MV-4-11 (cell line): ENCODE data around the gene CREB3L2.
"Not testable (repeated sequence)": the region's sequence is repeated elsewhere in the genome, so short reads cannot be mapped to it uniquely, and the experiment has no call there.

Experiments
- DNase-seq: peaks from one replicate; lab custom pipeline; 2025; lab: John Stamatoyannopoulos, UW

Gene CREB3L2

DNA sequence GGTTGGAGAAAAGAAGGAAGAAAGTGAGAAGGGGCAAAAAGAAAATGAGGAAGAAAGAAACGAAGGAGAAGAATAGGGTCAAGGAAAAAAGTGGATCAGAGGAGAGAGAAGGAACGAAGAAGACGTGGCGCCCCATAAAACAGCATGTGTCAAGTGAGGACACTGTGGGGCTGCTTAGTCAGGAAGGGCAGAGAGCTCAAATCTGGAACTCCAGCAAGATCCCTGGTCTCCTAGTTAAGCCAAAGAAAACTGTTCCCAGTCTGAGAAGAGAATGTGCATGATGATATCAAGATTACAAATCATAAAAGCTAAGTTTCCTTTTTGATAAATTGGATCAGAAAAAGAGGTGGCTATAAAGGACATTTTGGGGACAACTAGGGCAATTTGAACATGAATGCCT lies 33.0 kb downstream of the CREB3L2 start:
- no peak for DNase-seq

DNA sequence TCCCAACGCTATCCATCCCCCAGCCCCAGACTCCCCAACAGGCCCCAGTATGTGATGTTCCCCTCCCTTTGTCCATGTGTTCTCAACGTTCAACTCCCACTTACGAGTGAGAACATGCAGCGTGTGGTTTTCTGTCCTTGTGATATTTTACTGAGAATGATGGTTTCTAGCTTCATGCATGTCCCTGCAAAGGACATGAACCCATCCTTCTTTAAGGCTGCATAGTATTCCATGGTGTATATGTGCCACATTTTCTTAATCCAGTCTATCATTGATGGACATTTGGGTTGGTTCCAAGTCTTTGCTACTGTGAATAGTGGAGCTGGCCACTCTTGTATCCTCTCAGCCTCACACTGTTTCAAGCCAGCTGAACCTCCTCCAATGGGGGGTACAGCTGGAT lies 33.5 kb downstream of the CREB3L2 start:
- not testable (repeated sequence) for DNase-seq

DNA sequence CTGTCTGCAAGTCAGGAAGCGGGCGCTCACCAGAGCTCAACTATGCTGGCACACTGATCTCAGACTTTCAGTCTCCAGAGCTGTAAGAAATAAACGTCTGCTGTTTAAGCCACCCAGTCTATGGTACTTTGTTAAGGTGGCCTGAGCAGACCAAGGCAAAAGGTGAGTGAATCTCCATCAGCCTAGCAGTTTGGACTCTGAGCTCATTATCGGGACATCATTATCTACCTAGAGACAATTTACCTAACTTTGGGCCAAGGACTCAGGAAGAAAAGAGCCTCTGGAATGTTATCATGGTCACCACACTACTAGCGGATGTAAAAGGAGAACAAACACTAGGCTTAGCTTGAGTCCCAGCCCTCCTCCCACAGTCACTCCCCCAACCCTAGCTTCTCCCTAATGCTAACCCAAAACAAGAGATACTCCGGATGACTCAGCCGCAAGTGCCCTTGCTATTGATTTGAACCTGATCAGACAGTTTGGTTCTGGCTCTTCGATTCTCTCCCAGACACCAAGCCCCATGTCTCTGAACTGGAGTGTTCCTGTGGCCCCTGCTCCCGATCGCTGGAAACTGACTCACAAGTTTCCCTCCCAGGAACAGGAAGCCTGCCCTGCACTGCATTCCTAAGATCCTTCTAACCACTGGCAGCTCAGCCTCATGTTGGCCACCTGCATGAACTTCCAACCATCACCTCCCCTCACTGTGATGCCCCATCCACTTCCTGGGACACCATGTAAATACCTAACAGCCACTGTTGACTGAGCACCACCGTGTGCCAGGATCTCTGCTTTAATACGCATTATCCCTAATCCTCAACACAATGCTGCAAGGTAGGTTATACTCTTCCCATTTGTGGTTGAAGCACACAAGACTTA lies 34.5 kb downstream of the CREB3L2 start:
- peak; percentile 54 for DNase-seq

DNA sequence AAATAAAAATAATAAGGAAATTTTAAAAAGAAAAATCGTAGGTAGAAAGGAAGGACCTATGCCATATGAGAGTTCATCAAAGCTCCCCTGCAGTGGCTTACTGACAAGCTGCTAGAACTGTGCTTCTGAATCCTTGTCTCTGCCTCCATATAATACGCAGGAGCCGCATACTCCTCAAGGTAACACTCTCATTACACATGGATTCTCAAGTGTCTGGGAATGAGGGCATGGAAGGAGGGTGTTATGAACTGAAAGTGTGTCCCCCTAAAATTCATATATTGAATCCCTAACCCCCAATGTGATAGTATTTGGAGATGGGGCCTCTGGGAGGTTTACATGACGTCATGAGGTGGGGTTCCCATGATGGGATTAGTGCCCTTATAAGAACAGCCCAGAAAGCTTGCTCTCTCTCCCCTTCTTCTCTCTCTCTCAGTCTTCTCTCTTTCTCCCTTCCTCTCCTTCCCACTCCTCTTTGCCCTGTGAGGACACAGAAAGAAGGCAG lies 35.2 kb downstream of the CREB3L2 start:
- no peak for DNase-seq

DNA sequence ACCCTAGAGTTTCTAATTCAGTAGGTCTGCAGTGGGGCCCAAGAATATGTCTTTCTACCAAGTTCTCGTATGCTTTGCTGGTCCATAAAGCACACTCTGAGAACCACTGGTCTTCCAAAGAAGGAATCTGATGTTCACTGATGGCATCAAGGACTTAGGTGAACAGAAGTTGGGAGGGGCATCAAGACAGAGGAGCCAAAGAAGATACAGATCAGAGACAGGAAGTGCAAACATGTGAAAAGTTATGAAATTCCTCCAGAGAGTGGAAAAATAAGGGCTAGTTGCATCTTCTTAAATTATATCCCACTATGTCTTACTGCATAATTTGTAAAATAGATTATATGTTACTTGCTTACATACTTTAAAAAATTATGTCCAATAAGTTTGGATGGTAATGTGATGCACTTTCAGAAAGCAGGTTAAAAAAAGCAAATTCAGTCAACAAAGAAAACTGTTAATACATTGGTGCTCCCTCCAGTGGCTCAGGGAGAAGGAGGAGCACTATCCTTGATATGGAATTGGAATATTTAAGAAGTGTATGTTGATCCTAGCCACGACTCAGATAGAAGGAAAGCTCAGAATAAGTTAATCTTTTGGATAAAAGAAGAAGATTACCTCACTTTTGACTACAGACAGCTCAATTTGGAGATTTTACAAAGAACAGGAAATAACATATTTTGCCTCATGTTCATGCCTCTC lies 35.8 kb downstream of the CREB3L2 start:
- no peak for DNase-seq

DNA sequence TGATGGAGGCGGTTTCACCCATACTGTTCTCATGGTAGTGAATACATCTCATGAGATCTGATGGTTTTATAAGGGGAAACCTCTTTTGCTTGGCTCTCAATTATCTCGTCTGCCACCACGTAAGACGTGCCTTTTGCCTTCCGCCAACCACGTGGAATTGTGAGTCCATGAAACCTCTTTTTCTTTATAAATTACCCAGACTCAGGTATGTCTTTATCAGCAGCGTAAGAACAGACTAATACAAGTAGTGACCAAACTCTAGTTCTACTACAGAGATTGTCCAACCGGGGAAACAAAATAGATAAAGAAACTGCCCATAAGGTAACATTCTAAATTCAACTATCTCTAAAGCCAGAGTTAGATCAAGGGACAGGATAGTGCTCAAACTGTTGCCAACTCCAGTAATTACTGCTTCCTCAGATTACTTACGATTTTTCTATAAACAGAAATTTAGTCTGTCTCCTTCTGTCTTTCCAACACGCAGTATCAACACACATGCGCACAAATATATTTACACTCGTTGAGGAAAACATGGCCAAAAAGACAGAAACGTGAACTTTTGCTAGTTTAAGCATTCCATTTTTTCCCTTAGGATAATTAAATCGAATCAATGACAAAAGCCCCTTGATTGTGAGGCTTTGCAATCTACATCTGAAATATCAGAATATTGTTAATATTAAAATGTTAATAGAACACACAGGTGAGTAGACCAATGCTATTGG lies 36.9 kb downstream of the CREB3L2 start:
- no peak for DNase-seq

DNA sequence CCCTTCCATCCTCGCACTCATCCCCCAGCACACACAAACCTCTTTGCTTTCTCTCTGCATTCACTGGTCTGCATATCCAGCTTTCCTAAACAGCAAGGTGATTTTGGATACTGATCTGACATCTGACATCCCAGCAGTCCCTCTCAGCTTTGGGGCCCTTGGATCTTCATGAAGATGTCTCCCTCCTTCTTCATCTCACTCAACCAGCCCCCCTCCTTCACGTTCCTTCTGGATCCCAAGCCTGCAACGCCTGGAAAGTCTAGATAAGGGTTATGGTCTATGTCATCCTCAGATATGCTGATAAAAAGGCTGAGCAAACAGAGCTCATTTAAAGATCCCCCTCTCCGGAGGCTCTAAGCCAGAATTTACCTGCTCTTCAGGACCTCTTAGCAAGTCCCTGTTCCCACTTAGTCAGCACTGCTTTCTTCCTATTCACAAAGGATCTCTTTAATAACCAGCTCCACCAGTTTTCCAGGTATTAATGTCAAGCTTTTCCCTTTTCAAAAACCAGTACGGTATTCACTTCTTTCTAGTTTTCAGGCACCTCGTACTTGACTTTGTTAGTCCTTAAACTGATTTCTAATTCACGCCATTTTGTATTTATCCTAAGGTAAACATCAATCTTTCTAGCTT lies 38.9 kb downstream of the CREB3L2 start:
- no peak for DNase-seq

DNA sequence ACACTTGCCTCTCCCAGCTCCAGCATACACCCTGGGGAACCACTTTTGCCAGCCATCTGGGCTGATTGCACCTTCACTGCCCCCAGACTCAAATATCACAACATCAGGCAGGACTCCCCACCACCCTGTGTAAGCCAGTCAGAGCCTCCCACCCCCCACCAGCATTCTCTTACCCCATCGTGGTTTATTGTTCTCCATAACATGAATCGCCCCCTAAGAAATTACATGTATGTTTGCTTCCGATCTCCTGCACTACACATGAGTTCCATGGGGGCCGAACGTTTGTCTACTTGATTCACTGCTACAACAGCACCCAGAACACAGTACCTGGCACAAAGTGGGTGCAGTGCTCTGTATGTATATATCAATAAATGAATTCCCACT lies 39.4 kb downstream of the CREB3L2 start:
- no peak for DNase-seq

DNA sequence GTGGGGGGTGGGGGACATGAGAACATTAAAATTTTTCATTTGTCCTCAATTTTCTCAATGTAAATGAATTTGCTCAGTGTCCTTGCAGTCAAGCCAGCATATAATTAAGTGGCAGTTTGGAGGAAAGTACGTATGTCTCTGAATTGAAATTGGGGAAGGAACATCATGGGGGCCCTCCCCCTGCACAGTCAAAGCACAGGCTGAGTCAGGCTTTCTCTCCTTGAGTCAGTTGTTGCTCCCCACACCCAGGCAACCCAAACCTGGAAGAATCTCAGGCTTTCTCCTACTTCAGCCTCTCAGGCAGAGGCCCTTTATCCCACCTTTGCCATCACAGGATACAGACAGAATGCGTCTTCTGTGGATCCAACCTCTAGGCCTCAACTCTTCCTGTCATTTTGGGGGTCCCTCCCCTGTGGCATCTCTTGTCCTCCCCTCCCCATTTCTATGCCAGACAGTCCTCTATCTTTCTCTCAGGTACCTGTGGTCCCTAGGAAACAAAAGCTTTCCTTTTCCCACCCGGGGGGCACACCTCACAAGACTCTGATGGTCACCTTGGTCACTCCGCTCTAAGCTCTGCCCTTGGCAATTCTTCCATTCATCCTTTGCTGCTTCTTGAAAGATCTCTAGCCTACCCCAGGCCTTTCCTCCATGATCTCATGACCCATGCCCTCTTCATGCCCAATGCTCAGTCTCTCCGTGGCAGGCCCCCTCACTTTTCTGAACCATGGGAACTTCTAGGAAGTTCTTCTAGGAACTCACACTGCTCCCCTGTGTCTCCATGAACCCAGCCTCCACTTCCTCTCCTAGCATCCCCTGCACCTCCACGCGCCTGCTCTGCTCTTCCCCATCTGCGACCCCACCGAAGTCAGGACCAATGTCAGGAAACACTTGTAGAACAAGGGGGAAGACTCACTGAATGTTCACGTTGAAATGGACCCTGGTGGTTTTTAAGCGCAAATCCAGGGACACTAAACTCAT lies 40.4 kb downstream of the CREB3L2 start:
- DNase-seq: peak; percentile 66

DNA sequence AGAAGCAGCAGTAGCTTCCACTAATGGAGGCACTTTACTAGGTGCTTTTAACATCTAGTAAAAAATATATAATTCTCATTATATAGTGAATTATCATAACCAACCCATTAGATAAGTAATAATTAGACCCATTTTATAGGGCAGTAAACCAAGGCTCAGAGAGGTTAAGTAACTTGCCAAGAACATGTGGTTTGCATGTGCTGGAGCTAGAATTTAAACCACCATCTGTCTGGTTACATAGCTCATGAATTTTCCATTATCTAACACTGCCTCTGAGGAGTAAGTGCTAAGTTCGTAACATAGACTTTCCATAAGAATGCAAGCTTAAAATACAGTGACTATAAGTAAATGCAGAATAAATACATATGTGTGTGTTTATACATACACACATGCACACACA lies 41.9 kb downstream of the CREB3L2 start:
- no peak for DNase-seq

DNA sequence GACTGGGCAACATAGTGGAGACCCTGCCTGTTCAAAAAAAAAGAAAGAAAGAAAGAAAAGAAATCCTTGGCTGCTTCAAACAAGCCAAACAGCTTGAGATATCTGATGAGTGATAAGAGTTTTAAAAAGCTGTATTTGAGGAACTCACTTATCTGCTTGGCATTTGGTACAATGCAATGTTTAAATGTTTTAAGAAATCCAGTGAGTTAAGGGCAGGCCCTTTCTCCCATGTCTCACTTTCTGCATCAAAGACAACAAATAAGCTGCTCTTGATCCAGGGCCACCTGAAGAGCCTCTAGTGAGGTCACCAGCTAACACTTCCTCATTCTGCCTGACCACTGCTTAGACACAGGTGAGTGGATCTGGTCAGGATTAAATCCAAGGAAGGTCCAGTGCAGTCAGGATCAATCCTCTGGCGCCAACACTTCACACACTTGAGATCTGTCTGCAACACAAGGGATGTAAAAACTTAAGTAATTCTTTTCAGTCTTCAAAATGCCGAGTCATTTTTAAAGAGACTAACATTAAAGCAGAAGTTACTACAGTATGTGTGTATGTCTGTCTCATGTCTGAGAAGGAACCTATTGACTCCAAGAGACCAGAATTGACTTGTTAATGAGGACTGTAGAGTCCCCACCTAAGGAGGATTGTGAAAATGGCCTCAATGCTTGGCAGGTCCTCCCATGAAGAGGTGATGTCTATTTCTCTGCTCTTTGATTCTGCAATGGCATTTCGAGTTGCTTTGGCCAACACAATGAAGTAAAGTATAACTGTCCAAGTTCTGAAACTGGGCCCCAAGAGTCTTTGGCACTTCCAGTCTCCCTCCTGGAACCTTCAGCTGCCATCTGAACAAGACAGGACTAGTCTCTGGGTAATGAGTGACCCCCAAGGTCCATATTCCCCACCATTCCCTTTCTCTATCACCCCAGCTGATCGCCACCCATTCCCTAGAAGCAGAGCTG lies 43.1 kb downstream of the CREB3L2 start:
- DNase-seq: peak; percentile 58

DNA sequence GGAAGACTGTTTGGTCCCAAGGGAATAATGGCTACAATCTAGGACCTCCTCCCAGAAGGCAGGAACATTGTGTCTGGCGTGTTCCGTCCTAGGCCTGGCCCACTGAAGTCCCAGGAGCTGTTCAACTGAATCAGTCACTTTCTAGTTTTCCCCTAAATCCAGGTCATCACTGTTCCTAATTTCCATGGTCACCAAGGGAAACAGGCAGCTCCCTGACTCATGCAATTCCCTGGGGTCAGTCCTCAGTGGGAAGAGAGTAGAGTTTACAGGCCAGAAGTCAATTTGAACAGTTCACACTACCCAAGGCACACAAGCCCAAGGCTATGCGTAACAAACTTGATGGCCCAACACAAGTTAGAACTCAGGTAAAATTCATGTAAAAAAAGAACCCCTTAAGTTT lies 44.0 kb downstream of the CREB3L2 start:
- DNase-seq: no peak

DNA sequence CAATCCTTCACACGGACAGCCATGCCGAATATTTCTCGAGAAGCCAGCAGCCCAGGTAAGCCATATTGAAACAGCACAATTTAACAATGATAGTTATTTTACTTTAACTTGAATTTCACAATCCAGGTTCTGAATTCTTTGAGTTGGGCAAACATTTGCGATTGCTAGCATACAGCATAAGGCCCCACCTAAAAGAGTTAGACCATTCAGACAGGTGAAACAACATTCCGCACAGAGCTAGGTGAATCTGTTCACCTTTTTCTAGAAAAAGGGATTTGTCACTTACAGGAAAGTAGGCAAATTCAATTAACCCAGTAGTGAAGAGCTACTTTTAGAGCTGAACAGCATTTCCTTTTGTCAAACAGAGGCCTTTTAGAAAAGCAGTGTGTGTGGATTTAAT lies 45.3 kb downstream of the CREB3L2 start:
- DNase-seq: no peak

DNA sequence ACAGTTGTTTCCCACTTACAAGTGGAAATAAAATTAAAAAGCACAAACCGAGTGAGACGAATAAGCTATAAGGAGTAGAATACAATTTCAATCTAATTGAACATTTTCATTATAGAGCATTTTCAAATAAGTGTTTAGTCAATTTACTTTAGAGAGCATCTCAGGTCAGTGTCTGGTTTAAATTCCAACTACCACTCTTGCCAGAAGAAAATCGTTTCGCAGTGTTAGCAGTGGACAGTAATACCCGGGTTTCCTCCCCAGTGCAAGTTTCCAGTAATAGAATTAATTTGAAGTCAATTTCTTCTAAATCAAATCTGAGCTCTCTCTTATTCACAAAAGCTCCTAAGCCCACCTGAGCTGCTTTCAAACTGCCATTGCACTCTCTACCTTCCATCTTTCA lies 45.7 kb downstream of the CREB3L2 start:
- DNase-seq: no peak

DNA sequence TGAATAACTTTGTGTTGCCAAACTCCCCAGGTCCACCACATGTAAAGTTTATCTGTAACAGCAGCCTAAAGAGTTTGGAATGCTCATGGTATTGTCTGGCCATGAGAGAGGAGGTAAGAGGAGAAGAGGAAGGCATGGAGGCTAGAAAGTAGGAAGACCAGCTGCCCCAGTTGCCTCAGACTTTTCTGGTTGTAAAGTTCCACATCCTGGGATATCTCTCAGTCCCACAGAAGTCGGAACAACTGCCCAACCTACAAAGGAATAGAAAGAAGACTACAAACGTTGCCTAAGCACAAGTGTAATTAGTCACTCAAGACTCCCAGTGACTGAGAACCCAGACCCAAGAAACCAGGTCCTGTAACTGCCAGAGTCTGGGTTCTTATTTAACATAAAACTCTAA lies 47.3 kb downstream of the CREB3L2 start:
- peak; percentile 16 for DNase-seq

DNA sequence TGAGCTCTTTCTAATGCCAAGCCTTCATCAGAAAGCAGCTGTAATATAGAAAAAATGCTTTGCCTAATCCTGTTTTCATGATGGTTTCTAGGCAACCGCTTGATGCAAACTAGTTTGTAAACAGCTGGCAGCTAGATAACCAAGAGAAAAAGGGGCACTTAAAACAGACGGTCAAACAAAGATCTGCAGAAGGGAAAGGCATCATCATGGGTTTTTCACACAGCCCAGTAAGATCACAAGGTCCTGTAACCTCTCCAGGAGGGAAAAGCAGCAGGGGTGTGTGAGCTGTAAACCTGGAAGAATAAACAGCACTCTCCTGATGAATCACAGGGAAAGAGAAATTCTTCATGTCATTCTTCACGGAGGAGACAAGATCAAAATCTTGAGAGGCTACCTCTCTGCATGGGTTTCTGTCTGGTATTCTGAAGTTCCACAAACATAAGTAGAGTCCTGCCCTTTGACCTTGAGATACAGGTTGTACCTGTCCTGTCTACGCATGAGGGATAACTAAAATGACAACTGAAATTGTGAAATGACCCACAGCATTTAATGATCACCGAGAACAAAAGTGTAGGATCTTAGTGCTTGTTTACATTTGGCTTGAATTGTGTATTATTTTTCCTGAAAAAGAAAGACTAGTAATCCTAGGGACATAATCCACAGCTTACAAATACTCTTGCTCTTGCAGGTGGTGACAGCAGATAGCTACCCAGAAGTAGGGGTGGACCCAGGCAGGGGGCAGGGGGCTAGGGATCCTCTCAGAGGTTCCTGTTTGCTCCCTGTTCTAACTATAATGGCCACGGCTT lies 48.0 kb downstream of the CREB3L2 start:
- no peak for DNase-seq

DNA sequence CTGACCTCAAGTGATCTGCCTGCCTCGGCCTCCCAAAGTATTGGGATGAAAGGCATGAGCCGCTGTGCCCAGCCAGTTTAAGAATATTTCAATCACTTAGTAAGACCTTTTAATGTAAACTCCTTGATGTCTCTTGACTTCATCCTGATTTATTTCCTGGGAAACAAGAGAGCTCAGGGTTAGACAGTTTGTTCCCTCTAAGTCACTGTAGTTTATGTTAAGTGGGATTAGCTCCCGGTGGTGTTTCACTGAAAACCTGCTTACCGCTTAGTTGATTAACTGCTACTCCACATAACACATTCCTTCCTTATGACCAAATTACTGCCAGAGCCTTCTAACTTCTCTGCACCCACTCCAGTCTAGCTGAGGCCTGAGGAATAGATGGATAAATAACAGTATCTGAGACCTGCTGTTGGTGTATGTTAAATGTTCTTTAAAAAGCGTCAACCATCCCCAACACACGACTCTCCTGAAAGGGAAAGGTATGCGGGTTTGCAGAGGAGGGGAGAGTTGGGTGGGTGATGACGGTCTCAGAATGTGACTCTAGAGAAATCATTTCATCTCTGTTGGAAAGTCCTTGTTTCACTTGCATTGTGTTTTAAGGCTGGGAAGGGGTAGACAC lies 48.7 kb downstream of the CREB3L2 start:
- no peak for DNase-seq

DNA sequence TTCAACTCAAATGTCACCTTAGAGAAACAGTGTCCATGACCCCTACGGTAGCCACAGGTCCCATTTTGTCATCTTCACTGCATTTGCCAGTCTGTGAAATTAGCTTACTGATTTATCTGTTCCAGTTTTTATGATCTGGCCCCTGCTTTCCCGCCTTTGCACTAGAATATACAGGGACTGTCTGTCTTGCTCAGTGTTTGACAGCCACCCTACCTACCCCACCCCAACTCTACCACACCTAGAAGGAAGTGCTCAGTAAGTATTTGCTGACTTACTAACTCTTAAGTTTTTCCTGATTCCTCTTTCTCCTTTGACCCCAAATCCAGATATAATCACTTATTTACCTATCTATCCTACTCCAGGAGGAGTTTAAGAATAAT lies 49.5 kb downstream of the CREB3L2 start:
- DNase-seq: no peak
